H9 (cell line): ENCODE measurements around the gene PRKCB. TPM values are rescaled to one million over a fixed set of nuclear protein-coding genes. Genes with fewer than 3 reads are reported as not detected.

Experiments
- DNase-seq: peaks from one replicate; pipeline ENCODE4 v3.0.0-alpha.2; 2017
- H2AFZ ChIP-seq: one replicate; pipeline ENCODE4 v1.6.1; 2013; ENCODE audit warnings: mild to moderate bottlenecking, low read length, control low read depth, moderate library complexity
- H2AK5ac ChIP-seq: 2 replicates; pipeline ENCODE4 v1.6.1; 2013; ENCODE audit warnings: low read length, control low read depth, mixed read lengths; ENCODE audit not compliant: insufficient read length
- H2BK120ac ChIP-seq: one replicate; pipeline ENCODE4 v1.6.1; 2013; ENCODE audit warnings: low read depth, mild to moderate bottlenecking, low read length, control low read depth, inconsistent platforms; ENCODE audit not compliant: poor library complexity, severe bottlenecking
- H2BK12ac ChIP-seq: 2 replicates; pipeline ENCODE4 v1.6.1; 2013; ENCODE audit warnings: low read length, control low read depth, mixed read lengths, low read depth; ENCODE audit not compliant: insufficient read length
- H2BK15ac ChIP-seq: 2 replicates; pipeline ENCODE4 v1.6.1; 2013; ENCODE audit warnings: low read depth, low read length, control low read depth
- H2BK20ac ChIP-seq: one replicate; pipeline ENCODE4 v1.6.1; 2013; ENCODE audit warnings: low read depth, mild to moderate bottlenecking, low read length, control low read depth, inconsistent platforms; ENCODE audit not compliant: poor library complexity, severe bottlenecking
- H2BK5ac ChIP-seq: 2 replicates; pipeline ENCODE4 v1.6.1; 2013; ENCODE audit warnings: low read length, control low read depth, mixed read lengths; ENCODE audit not compliant: insufficient read length
- H3K14ac ChIP-seq: 2 replicates; pipeline ENCODE4 v1.6.1; 2013; ENCODE audit warnings: low read length, control low read depth; ENCODE audit not compliant: insufficient read depth
- H3K18ac ChIP-seq: 2 replicates; pipeline ENCODE4 v1.6.1; 2013; ENCODE audit warnings: low read depth, mild to moderate bottlenecking, mixed read lengths, low read length, control low read depth; ENCODE audit not compliant: insufficient read length
- H3K23ac ChIP-seq: 2 replicates; pipeline ENCODE4 v1.6.1; 2013; ENCODE audit warnings: low read length, control low read depth, mixed read lengths, low read depth; ENCODE audit not compliant: insufficient read length
- H3K23me2 ChIP-seq: 2 replicates; pipeline ENCODE4 v1.6.1; 2013; ENCODE audit warnings: low read depth, mild to moderate bottlenecking, mixed read lengths, low read length, control low read depth; ENCODE audit not compliant: insufficient read length, poor library complexity, severe bottlenecking
- H3K27ac ChIP-seq: 2 replicates; pipeline ENCODE4 v1.5.1; 2013; ENCODE audit warnings: low read length, control low read depth, mixed read lengths, low read depth; ENCODE audit not compliant: insufficient read length
- H3K27me3 ChIP-seq: 2 replicates; pipeline ENCODE4 v1.6.1; 2013; ENCODE audit warnings: low read length, control low read depth, inconsistent platforms; ENCODE audit not compliant: insufficient read depth
- H3K4ac ChIP-seq: 2 replicates; pipeline ENCODE4 v1.6.1; 2013; ENCODE audit warnings: low read depth, mild to moderate bottlenecking, control low read depth, inconsistent platforms, low read length, moderate library complexity
- H3K4me1 ChIP-seq: 2 replicates; pipeline ENCODE4 v1.6.1; 2013; ENCODE audit warnings: low read length, control low read depth, inconsistent platforms; ENCODE audit not compliant: insufficient read depth
- H3K4me2 ChIP-seq: 2 replicates; pipeline ENCODE4 v1.6.1; 2013; ENCODE audit warnings: low read length, control low read depth, mixed read lengths; ENCODE audit not compliant: insufficient read length, insufficient read depth
- H3K56ac ChIP-seq: 2 replicates; pipeline ENCODE4 v1.6.1; 2013; ENCODE audit warnings: low read depth, mild to moderate bottlenecking, mixed read lengths, low read length, control low read depth; ENCODE audit not compliant: insufficient read length
- H3K79me1 ChIP-seq: 2 replicates; pipeline ENCODE4 v1.6.1; 2013; ENCODE audit warnings: low read depth, mild to moderate bottlenecking, moderate library complexity, low read length, control low read depth, inconsistent platforms; ENCODE audit not compliant: insufficient read depth, poor library complexity, severe bottlenecking
- H3K79me2 ChIP-seq: 2 replicates; pipeline ENCODE4 v1.6.1; 2013; ENCODE audit warnings: low read length, control low read depth, inconsistent platforms; ENCODE audit not compliant: insufficient read depth
- H3K9ac ChIP-seq: 2 replicates; pipeline ENCODE4 v1.6.1; 2013; ENCODE audit warnings: low read length, control low read depth, mixed read lengths; ENCODE audit not compliant: insufficient read length; ENCODE audit errors: extremely low read depth
- H3K9me3 ChIP-seq: one replicate; pipeline ENCODE4 v1.6.1; 2013; ENCODE audit warnings: low read depth, low read length, inconsistent platforms; ENCODE audit not compliant: control insufficient read depth
- H3T11ph ChIP-seq: one replicate; pipeline ENCODE4 v1.6.1; 2013; ENCODE audit warnings: mild to moderate bottlenecking, low read length, control low read depth, inconsistent platforms
- H4K20me1 ChIP-seq: one replicate; pipeline ENCODE4 v1.6.1; 2013; ENCODE audit not compliant: control insufficient read depth, insufficient read length, insufficient read depth
- H4K5ac ChIP-seq: 2 replicates; pipeline ENCODE4 v1.6.1; 2013; ENCODE audit warnings: low read depth, mild to moderate bottlenecking, mixed read lengths, low read length, control low read depth; ENCODE audit not compliant: insufficient read length
- H4K8ac ChIP-seq: replicated peaks from 2 replicates; pipeline ENCODE4 v1.6.1; 2013; ENCODE audit warnings: low read length, control low read depth, mixed read lengths, low read depth; ENCODE audit not compliant: insufficient read length
- H4K91ac ChIP-seq: 2 replicates; pipeline ENCODE4 v1.6.1; 2013; ENCODE audit warnings: low read depth, mild to moderate bottlenecking, moderate library complexity, mixed read lengths, low read length, control low read depth; ENCODE audit not compliant: insufficient read length
- H3K27ac Mint-ChIP-seq, 3 experiments: 2 replicates in 2 of 3; 3 replicates in 1 of 3; pipeline ENCODE4 v1.8.0; 2020 to 2021; ENCODE audit warnings: mixed read lengths in 3 of 3, mild to moderate bottlenecking in 1 of 3, moderate library complexity in 1 of 3
- H3K27me3 Mint-ChIP-seq: 2 replicates; pipeline ENCODE4 v1.8.0; 2021; ENCODE audit warnings: low read depth, mild to moderate bottlenecking, moderate library complexity, mixed read lengths
- H3K36me3 Mint-ChIP-seq, 3 experiments: 2 replicates in 2 of 3; 3 replicates in 1 of 3; pipeline ENCODE4 v1.8.0; 2020 to 2021; ENCODE audit warnings: low read depth in 3 of 3, mixed read lengths in 3 of 3; ENCODE audit not compliant: insufficient read depth in 1 of 3
- H3K4me1 Mint-ChIP-seq, 2 experiments: 2 replicates each; pipeline ENCODE4 v1.8.0; 2020; ENCODE audit warnings: mixed read lengths in 2 of 2
- H3K4me3 Mint-ChIP-seq, 2 experiments: 2 replicates in 1 of 2; 3 replicates in 1 of 2; pipeline ENCODE4 v1.8.0; 2020 to 2021; ENCODE audit warnings: mild to moderate bottlenecking in 2 of 2, mixed read lengths in 2 of 2, moderate library complexity in 1 of 2
- H3K9me3 Mint-ChIP-seq, 2 experiments: 2 replicates in 1 of 2; 3 replicates in 1 of 2; pipeline ENCODE4 v1.8.0; 2020; ENCODE audit warnings: mild to moderate bottlenecking in 2 of 2, mixed read lengths in 2 of 2, moderate library complexity in 1 of 2
- CTCF ChIP-seq: fragments of 200-600 bp; sonication (generic); conservative IDR thresholded peaks from 3 replicates; pipeline ENCODE4 v1.8.0; 2021; ENCODE audit warnings: antibody characterized with exemption, mild to moderate bottlenecking
- WGBS: extraction: QIAGEN DNeasy Blood & Tissue Kit; methylation state at CpG from one replicate; pipeline ENCODE4 v1.1.7; 2013; ENCODE audit warnings: missing lambda C conversion rate, low lambda C conversion rate, mixed read lengths; ENCODE audit not compliant: insufficient read length; ENCODE audit errors: extremely low coverage; 5-methylcytosine and 5-hydroxymethylcytosine counted together
- total RNA-seq: library from RNA; stranded (reverse); gene quantifications from 2 replicates; pipeline ENCODE4 v1.2.1, GENCODE V29; 2021

PRKCB gene
- total RNA-seq, 1 experiment from 2014 or later = 7.0 TPM

GRCh38 chr16:23907903-23908302 is 72.1 kb downstream of the PRKCB start:
- Histone ChIP-seq H3K23ac (no peak overlapping the region), H3K14ac (no peak overlapping the region), H2AK5ac (no peak overlapping the region), H3K4me1 (no peaks in the 10 kb centered on the region; the same call in 1 of the 2 replicates), H2BK12ac (no peak overlapping the region), H4K8ac (no peak overlapping the region), H2AFZ (no peak overlapping the region), H3K79me1 (no peaks in the 10 kb centered on the region), H2BK120ac (no peak overlapping the region), H3K23me2 (no peaks in the 10 kb centered on the region), H4K91ac (no peak overlapping the region), H3K4me2 (no peak overlapping the region), H3T11ph (no peak overlapping the region), H4K5ac (no peak overlapping the region), H3K27ac (no peak overlapping the region), H3K18ac (no peak overlapping the region), H2BK5ac (no peak overlapping the region), H3K4ac (no peak overlapping the region), H2BK20ac (no peak overlapping the region), H3K9ac (no peak overlapping the region), H2BK15ac (no peak overlapping the region), H3K79me2 (no peaks in the 10 kb centered on the region), H4K20me1 (no peaks in the 10 kb centered on the region), H3K9me3 (no peaks in the 10 kb centered on the region), H3K56ac (no peak overlapping the region), H3K27me3 (no peaks in the 10 kb centered on the region)
- H3K9me3 Mint-ChIP-seq = no peaks in the 10 kb centered on the region; a peak in 1 of 5 replicates
- H3K27me3 Mint-ChIP-seq = peaks cover under 1% of the 10 kb centered on the region; the same call in 1 of the 2 replicates
- H3K4me3 Mint-ChIP-seq = no peak overlapping the region
- H3K4me1 Mint-ChIP-seq = peaks cover 13 to 22% of the 10 kb centered on the region in 2 experiments
- no peak for DNase-seq
- no peak for TF ChIP-seq CTCF
- H3K27ac Mint-ChIP-seq = no peak overlapping the region; a peak in 1 of 7 replicates
- no CpG with 5 or more reads among the region's 7 CpGs for WGBS
- H3K36me3 Mint-ChIP-seq = no peaks in the 10 kb centered on the region
